ENCODE results near the gene CACNA2D4. TPM values are rescaled to one million over a fixed set of nuclear protein-coding genes. Genes with fewer than 3 reads are reported as not detected.

Gene CACNA2D4
- total and polyA plus RNA-seq, 2 of the 13 experiments (the other 11 are each of a cell fraction or from before 2014, with no cell fraction given): 14.2 to 136 TPM

DNA sequence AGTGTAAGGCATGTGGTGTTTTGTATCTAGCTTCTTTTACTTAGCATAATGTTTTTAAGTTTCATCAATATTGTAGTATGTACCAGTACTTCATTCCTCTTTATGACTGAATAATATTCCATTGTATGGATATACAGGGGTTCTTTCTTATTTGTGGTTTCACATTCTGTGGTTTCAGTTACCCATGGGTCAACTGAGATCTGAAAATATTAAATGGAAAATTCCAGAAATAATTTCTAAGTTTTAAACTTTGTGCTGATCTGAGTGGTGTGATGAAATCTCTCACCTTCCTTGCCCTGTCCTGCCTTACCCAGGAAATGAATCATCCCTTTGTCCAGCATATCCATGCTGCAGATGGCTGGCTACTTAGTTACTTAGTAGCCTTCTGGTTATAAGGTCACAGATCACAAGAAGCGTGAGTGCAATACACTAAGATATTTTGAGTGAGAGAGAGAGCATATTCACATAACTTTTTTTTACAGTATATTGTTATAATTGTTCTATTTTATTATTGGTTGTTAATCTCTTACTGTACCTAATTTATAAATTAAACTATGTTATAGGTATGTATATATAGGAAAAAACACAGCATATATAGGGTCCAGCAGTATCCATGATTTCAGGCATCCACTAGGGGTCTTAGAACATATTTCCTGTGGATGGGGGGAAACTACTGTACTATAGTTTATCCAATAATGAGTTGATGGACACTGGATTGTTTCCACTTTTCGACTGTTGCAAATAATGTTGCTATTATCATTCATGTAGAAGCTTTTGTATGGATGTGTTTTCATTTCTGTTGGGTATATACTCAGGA, 157.7 kb downstream of the CACNA2D4 start (continued):
- TF ChIP-seq, protein P1, sequence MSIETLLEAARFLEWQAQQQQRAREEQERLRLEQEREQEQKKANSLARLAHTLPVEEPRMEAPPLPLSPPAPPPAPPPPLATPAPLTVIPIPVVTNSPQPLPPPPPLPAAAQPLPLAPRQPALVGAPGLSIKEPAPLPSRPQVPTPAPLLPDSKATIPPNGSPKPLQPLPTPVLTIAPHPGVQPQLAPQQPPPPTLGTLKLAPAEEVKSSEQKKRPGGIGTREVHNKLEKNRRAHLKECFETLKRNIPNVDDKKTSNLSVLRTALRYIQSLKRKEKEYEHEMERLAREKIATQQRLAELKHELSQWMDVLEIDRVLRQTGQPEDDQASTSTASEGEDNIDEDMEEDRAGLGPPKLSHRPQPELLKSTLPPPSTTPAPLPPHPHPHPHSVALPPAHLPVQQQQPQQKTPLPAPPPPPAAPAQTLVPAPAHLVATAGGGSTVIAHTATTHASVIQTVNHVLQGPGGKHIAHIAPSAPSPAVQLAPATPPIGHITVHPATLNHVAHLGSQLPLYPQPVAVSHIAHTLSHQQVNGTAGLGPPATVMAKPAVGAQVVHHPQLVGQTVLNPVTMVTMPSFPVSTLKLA (IDR thresholded peaks at IDR 0.05): no peak
- TF ChIP-seq, protein P2, sequence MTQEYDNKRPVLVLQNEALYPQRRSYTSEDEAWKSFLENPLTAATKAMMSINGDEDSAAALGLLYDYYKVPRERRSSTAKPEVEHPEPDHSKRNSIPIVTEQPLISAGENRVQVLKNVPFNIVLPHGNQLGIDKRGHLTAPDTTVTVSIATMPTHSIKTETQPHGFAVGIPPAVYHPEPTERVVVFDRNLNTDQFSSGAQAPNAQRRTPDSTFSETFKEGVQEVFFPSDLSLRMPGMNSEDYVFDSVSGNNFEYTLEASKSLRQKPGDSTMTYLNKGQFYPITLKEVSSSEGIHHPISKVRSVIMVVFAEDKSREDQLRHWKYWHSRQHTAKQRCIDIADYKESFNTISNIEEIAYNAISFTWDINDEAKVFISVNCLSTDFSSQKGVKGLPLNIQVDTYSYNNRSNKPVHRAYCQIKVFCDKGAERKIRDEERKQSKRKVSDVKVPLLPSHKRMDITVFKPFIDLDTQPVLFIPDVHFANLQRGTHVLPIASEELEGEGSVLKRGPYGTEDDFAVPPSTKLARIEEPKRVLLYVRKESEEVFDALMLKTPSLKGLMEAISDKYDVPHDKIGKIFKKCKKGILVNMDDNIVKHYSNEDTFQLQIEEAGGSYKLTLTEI (CRISPR knock-in tag; conservative IDR thresholded peaks at IDR 0.05): no peak
- 0 out of 2 replicates have a peak, but pooled peaks have one; percentile 63 for TF ChIP-seq HDAC2 (CRISPR knock-in tag; IDR thresholded peaks at IDR 0.05)
- TF ChIP-seq NCOA1 (CRISPR knock-in tag; IDR thresholded peaks at IDR 0.05): no peak
- TF ChIP-seq, protein P3, sequence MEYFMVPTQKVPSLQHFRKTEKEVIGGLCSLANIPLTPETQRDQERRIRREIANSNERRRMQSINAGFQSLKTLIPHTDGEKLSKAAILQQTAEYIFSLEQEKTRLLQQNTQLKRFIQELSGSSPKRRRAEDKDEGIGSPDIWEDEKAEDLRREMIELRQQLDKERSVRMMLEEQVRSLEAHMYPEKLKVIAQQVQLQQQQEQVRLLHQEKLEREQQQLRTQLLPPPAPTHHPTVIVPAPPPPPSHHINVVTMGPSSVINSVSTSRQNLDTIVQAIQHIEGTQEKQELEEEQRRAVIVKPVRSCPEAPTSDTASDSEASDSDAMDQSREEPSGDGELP (IDR thresholded peaks at IDR 0.05; ENCODE audit: borderline replicate concordance, low read depth): no peak
- no peak for TF ChIP-seq MXD4 (CRISPR knock-in tag; IDR thresholded peaks at IDR 0.05)
- TF ChIP-seq, protein P4, sequence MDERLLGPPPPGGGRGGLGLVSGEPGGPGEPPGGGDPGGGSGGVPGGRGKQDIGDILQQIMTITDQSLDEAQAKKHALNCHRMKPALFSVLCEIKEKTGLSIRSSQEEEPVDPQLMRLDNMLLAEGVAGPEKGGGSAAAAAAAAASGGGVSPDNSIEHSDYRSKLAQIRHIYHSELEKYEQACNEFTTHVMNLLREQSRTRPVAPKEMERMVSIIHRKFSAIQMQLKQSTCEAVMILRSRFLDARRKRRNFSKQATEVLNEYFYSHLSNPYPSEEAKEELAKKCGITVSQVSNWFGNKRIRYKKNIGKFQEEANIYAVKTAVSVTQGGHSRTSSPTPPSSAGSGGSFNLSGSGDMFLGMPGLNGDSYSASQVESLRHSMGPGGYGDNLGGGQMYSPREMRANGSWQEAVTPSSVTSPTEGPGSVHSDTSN (CRISPR knock-in tag; IDR thresholded peaks at IDR 0.05): no peak
- TF ChIP-seq, protein P5, sequence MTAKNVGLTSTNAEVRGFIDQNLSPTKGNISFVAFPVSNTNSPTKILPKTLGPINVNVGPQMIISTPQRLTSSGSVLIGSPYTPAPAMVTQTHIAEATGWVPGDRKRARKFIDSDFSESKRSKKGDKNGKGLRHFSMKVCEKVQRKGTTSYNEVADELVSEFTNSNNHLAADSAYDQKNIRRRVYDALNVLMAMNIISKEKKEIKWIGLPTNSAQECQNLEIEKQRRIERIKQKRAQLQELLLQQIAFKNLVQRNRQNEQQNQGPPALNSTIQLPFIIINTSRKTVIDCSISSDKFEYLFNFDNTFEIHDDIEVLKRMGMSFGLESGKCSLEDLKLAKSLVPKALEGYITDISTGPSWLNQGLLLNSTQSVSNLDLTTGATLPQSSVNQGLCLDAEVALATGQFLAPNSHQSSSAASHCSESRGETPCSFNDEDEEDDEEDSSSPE (CRISPR knock-in tag; IDR thresholded peaks at IDR 0.05): no peak
- TF ChIP-seq ELF3 (CRISPR knock-in tag; IDR thresholded peaks at IDR 0.05): peak; percentile 80
- peak; percentile 54; the same call in 1 of the 2 replicates for TF ChIP-seq YEATS2 (CRISPR knock-in tag; IDR thresholded peaks at IDR 0.05; ENCODE audit: borderline replicate concordance)
- TF ChIP-seq HMG20A (CRISPR knock-in tag; IDR thresholded peaks at IDR 0.05; ENCODE audit: borderline replicate concordance): peak; percentile 88; the same call in 1 of the 2 replicates
- peak; percentile 57; the same call in 1 of the 2 replicates for TF ChIP-seq TARDBP (CRISPR knock-in tag; IDR thresholded peaks at IDR 0.05)
- TF ChIP-seq TCF7L2 (IDR thresholded peaks at IDR 0.05; ENCODE audit: low read depth, low read length): no peak
- TF ChIP-seq, protein P6, sequence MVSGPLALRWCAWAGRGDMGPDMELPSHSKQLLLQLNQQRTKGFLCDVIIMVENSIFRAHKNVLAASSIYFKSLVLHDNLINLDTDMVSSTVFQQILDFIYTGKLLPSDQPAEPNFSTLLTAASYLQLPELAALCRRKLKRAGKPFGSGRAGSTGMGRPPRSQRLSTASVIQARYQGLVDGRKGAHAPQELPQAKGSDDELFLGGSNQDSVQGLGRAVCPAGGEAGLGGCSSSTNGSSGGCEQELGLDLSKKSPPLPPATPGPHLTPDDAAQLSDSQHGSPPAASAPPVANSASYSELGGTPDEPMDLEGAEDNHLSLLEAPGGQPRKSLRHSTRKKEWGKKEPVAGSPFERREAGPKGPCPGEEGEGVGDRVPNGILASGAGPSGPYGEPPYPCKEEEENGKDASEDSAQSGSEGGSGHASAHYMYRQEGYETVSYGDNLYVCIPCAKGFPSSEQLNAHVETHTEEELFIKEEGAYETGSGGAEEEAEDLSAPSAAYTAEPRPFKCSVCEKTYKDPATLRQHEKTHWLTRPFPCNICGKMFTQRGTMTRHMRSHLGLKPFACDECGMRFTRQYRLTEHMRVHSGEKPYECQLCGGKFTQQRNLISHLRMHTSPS (CRISPR knock-in tag; IDR thresholded peaks at IDR 0.05; ENCODE audit: low read depth): no peak
- TF ChIP-seq RXRA (CRISPR knock-in tag; IDR thresholded peaks at IDR 0.05): peak; percentile 70; the same call in 1 of the 2 replicates
- 0 out of 2 replicates have a peak, but pooled peaks have one; percentile 50 for TF ChIP-seq ZNF101 (CRISPR knock-in tag; IDR thresholded peaks at IDR 0.05; ENCODE audit: borderline replicate concordance, low read depth)
- TF ChIP-seq ZNF547 (CRISPR knock-in tag; IDR thresholded peaks at IDR 0.05): no peak
- TF ChIP-seq ZNF441 (CRISPR knock-in tag; IDR thresholded peaks at IDR 0.05; ENCODE audit: borderline replicate concordance): 0 out of 2 replicates have a peak, but pooled peaks have one; percentile 39
- TF ChIP-seq, protein P7, sequence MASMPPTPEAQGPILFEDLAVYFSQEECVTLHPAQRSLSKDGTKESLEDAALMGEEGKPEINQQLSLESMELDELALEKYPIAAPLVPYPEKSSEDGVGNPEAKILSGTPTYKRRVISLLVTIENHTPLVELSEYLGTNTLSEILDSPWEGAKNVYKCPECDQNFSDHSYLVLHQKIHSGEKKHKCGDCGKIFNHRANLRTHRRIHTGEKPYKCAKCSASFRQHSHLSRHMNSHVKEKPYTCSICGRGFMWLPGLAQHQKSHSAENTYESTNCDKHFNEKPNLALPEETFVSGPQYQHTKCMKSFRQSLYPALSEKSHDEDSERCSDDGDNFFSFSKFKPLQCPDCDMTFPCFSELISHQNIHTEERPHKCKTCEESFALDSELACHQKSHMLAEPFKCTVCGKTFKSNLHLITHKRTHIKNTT (CRISPR knock-in tag; IDR thresholded peaks at IDR 0.05): no peak
- TF ChIP-seq BHLHE40 (IDR thresholded peaks at IDR 0.05; ENCODE audit: low read length): no peak
